GM19395 (cell line): Measurements from ENCODE around the gene COP1.
"Not testable (repeated sequence)": the region's sequence is repeated elsewhere in the genome, so short reads cannot be mapped to it uniquely, and the experiment has no call there.

Source experiments
- ATAC-seq: cut with Tn5 transposase; IDR thresholded peaks from one replicate; pipeline ENCODE4 v1.9.1; 2021; ENCODE audit warnings: mild to moderate bottlenecking, moderate library complexity; ENCODE audit not compliant: unreplicated experiment

Gene COP1

GRCh38 chr1:176136891-176137290 lies 70.2 kb downstream of the COP1 start:
- ATAC-seq = no peak

- ATAC-seq = no peak
These were observed 72.4 kb downstream of the COP1 start for GRCh38 chr1:176134666-176135065.

GRCh38 chr1:176122282-176122681 lies 84.8 kb downstream of the COP1 start:
- ATAC-seq = no peak

GRCh38 chr1:176119549-176119948 lies 87.5 kb downstream of the COP1 start:
- ATAC-seq = no peak

GRCh38 chr1:176118985-176119384 lies 88.1 kb downstream of the COP1 start:
- no peak for ATAC-seq

- no peak for ATAC-seq
These were observed 95.3 kb downstream of the COP1 start for GRCh38 chr1:176111835-176112234.

DNA sequence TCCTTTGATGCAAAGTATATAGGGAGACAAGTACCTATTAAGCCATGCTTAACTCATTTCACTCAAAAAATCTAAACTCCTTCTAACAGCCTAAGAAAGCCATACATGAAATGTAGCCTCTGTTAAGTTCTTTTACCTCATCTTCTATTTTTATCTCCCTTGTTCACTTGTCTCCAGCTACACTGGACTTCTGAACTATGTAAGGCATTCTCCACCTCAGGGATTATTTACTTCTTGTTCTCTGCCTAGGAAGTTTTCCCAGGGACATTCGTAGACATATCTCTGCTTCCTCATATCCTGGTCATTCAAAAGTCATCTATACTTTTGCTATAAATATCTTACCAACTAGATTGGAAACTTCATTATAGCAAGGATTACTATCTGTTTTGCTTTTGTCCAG lies 96.9 kb downstream of the COP1 start:
- no peak for ATAC-seq

DNA sequence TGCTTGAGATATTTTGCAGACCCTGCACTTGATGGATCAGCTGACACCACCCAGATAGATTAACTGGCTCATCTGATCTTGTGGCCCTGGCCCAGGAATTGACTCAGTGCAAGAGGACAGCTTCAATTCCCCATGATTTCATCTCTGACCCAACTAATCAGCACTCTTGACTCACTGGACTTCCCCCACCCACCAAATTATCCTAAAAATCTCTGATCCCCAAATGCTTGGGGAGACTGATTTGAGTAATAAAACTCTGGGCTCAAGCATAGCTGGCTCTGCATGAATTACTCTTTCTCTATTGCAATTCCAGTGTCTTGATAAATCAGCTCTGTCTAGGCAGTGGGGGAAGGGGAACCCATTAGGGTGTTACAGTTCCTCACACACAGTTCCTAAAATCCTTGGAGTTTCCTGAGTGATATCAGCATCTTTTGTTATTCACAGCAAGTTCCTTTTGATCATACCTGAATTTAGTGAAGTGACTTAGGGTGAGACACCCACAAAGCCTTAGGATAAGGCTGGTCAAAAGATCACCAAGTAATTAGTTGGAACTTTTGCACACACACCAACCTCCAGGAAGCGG lies 104.2 kb downstream of the COP1 start:
- ATAC-seq = no peak

DNA sequence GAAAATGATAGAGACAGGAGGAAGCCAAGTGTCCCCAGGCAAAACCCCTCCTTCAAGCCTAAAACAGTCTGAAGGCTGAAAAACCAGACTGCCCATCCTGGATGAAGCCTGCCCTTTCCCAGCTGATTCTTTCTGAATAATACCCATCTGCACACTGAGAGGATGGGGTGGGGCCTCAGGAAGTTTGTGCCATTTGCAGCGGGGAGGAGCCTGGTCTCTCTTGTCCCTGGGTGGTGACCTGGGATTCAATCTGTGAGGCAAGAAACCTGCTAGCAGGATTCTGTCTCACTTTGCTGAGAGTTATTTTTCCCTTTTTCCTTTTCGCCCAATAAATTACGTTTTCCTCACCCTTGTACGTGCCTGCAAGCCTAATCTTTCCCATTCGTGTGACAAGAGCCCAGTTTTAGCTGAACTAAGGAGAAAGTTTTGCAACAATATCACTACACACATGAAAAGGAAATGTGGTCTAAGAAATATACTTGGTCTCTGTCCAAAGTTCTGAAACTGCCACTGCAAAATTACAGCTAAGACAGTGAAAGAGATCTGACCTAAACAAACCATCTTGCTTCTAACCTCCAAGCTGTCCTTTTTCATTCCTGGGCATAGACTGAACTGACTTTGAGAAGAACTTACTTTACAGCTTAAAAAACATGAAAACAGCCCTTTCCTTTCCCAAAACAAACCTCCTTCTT lies 105.0 kb downstream of the COP1 start:
- no peak for ATAC-seq

DNA sequence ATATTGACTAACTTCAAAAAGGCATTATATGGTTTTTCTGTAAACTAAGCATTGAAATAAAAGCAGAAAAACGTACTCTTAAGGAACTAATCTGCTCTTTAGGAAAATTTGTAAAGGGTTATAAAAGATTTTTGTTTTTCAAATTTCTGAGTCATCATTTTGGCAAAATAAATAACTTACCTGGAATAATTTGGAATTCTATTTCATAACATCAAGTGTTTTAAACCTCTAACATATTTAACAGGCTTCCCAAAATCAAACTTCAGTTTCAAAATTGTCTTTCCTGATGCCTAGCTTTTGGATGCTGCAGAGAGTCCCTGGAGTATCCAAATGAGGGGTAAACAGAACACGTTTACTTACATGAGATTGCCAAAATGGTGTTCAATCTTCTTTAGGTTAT lies 108.5 kb downstream of the COP1 start:
- no peak for ATAC-seq

DNA sequence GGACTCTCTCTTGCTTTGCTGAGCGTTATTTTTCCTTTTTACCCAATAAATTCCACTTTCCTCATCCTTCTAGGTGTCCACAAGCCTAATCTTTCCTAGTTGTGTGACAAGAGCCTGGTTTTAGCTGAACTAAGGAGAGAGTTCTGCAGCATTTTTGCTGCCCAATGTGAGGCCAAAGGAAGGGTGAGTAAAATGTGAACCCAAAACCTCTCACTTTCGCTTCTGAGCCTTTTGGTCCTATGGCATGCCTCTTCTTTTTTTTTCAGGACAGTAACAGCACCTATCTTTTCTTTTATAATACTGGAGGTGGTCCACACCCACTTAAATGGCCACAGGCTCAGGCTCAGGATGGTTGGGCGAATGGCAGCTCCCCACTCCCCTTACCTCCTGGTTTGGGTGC lies 111.1 kb downstream of the COP1 start:
- no peak for ATAC-seq

DNA sequence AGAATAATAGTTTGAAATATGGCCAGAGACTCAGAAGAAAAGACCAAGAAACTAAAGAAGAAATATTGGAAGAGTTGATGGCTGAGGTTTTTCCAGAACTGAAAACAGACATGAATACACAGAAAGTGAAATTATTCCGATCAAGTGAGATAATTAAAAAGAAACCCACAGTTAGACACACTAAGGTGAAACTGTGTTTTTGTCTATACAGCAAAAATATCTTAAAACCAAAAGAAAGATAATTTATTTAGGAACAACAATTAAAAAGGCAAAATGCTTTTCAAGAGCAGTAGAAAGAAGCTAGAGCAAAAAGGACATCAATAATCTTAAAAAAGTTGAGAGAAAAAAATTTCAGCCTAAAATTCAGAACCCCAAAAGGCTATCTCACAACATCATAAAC lies 116.3 kb downstream of the COP1 start:
- ATAC-seq = no peak

- ATAC-seq = not testable (repeated sequence)
These were observed 119.3 kb downstream of the COP1 start for GRCh38 chr1:176087746-176088145.

DNA sequence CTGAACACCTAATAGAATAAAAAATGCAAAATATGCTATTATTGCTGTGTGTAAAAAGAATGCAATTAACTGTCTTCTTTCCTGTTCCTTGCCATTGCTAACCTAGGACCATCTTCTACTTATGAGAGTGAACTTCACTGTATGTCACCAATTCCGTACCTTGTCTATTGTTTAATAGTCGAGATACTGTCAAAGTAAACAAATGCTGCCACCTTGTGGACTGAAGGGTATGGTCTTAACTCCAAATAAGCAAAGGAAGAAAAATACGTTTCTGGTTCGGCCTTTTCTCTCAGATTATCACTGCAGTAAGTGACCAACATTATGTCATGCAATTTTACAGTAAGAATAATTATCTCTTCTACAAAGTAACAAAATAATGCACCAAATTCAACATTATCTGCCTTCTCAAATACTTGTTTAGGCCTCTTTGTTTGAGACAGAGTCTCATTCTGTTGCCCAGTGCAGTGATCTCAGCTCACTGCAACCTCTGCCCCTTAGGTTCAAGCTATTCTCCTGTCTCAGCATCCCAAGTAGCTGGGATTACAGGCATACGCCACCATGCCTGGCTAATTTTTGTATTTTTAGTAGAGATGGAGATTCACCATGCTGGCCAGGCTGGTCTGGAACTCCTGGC lies 133.4 kb downstream of the COP1 start:
- ATAC-seq = peak; percentile 52

- ATAC-seq = no peak
These were observed 138.2 kb downstream of the COP1 start for GRCh38 chr1:176068901-176069300.

- ATAC-seq = no peak
These were observed 138.8 kb downstream of the COP1 start for GRCh38 chr1:176068256-176068655.

- ATAC-seq = no peak
These were observed 140.4 kb downstream of the COP1 start for GRCh38 chr1:176066709-176067108.

- no peak for ATAC-seq
These were observed 148.4 kb downstream of the COP1 start for GRCh38 chr1:176058686-176059085.

DNA sequence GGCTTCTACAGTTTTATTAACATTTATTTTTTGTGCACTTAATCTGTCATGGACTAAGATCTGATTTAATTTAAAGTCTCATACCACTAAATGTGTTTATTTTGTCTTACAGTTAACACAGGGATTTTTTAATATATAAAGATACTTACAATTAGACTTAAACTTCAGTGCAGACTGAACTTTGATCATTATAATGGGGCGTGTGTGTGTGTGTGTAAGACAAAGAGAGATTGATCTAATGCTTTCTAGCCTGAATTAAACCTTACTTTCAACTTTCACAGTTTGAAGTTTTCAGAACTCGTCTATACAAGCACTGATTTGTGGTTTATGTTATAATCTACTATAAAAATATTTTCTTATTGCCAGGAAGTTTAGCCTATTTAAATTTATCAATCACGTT lies 150.8 kb downstream of the COP1 start:
- ATAC-seq = no peak

DNA sequence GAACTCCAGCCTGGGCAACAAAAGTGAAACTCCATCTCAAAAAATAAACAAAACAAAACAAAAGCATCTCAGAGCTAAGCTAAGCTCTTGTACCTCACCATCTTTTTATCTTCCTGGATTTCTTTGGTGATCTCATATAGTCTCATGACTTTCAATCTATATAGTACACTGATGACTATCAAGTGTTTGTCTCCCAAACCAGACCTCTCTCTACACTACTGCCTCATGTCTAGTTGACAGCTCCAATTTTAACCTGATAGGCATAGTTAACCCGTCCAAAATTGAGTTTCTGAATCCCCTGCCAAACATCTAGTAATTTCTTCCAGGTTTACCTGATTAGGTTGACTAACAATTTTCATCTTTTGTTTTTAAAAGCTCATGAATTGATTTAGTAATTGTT lies 151.7 kb downstream of the COP1 start:
- ATAC-seq = no peak

DNA sequence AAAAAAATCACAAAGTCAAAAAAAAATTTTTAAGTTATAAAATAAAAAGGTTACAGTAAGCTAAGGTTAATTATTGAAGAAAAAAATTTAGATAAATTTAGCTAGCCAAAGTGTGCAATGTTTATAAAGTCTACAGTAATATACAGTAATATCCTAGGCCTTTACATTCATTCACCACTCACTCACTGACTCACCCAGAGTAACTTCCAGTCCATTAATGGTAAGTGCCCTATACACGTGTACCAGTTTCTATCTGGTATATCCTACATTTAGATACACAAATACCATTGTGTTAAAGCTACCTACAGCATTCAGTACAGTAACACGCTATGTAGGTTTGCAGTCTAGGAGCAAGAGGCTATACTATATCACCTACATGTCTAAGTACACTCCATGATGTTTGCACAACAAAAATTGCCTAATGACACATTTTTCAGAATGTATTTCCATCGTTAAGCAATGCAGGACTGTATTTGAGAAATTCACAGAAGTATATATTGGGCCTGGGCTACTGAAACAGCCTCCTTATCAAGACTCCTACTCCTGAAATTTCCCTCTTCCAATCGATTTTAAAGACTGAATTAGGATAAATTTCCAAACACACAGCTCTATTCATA lies 155.1 kb downstream of the COP1 start:
- ATAC-seq = no peak

DNA sequence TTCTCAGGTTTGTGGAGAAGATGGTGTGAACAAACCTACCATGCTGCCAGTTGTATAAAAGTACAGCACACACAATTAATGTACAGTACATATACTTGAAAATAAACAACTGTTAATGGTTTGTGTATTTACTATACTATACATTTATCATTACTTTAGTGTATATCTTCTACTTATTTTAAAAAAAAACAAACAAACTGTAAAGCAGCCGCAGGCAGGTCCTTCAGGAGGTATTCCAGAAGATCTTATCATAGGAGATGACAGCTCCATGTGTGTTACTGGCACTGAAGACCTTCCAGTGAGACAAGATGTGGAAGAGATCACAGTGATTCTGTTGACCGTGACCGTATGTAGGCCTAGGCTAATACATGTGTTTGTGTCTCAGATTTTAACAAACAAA lies 155.7 kb downstream of the COP1 start:
- no peak for ATAC-seq
